COLO668 (cell line): ENCODE data around the gene SH3RF1.
A peak's percentile ranks its signal among the peaks of the same experiment; 100 is the strongest.

Experiments used
- DNase-seq: peaks from one replicate; lab custom pipeline; 2025; ENCODE audit not compliant: unreplicated experiment; lab: John Stamatoyannopoulos, UW

Gene SH3RF1

GRCh38 chr4:169110633-169111032 lies 160.1 kb downstream of the SH3RF1 start:
- DNase-seq = no peak

DNA sequence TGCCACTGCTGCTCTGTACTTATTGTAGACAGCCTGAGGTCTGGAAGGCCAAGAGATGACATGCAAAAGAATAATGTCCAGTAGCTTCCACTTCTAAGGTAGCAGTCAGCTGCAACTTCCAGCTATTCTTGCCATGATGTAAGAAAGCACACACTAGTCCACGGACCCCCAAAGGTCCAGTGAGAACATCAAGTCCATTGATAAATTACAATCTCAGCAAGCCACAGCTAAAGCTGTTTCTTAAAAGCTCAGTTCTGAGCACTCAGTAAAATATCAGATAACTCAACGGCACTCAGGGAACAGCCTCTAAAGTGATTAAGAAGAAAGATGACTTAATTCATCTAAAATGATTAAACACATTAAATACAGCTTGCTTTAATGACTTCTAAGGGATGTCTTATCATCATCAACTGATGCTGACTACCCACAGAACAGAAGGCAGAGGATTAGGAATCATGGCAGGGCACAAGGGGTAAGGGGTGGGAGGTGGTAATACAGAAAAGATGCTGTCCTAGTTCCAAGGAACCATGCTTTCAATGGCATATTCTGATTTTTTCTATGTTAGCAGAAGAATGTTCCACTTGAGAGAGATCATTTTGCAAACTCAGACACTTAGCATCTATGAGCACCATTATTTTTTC lies 161.6 kb downstream of the SH3RF1 start:
- no peak for DNase-seq

DNA sequence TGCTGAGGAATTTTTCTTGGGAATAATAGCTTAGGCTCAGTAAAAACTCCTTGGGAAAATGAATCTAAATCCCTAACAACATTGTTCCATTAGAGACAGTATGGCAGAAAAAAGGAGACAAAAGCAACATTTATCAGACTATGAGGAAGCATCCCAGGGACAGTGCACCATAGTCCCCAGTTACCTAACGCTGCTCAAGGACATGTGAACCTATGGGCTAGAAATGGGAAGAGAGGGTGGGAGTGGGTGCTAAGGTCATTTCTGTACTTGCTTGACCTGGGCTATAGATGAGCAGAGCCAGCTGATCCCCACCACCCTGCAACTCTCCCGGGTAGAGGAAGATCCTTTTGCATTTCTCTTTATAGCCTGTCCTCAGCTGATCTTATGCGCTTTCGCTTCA lies 162.5 kb downstream of the SH3RF1 start:
- no peak for DNase-seq

GRCh38 chr4:169107528-169107927 lies 163.2 kb downstream of the SH3RF1 start:
- DNase-seq = no peak

DNA sequence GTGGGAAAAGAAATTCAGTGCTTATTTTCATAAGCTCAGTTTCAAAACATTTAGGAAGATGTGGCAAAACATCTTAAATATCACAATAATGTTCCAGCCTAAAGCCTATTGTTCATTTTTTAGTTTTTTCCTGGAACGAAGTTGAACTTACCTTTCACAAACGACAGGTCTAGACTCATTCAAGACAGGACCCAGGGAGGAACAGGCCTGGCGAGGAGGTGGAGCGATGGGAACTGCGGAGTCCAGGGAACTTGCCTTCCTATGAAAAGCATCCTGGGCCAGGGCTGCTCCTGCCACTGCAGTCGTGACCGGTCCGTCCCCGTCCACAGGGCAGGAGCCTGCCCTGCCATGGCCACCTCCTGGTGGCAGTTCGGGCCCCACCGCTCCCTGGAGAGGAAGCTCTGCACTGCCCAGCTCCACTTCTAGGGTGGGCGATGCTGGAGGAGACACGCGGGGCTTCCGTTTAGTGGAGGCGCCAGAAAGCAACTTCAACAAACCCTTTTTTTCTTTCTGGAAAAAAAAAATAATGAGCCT lies 164.0 kb downstream of the SH3RF1 start:
- DNase-seq = no peak

- DNase-seq = no peak
These were observed 165.1 kb downstream of the SH3RF1 start for GRCh38 chr4:169105620-169106019.

GRCh38 chr4:169103966-169104412 lies 166.8 kb downstream of the SH3RF1 start:
- peak; percentile 79 for DNase-seq

- no peak for DNase-seq
These were observed 168.7 kb downstream of the SH3RF1 start for GRCh38 chr4:169102026-169102425.

GRCh38 chr4:169100670-169101101 lies 170.1 kb downstream of the SH3RF1 start:
- DNase-seq = no peak

GRCh38 chr4:169099771-169100180 lies 171.0 kb downstream of the SH3RF1 start:
- no peak for DNase-seq

GRCh38 chr4:169098969-169099690 lies 171.6 kb downstream of the SH3RF1 start:
- DNase-seq = no peak

DNA sequence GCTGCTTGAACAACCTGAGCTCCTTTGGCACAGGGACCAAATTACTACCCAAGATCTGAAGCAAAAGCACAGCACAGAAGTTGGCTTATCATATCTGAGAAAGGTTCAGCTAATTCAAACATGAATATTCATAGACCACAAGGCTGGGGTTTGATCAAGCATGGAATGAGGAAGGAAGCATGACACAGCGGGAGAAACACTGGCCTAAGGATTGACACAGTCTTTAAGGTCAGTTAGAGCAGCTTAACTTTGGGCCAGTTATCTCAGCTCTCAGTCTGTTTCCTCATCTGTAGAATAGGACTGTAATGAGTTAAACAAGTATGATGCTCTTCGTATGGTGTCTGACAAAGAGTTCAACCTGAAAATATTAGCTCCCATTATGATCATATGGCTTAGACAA lies 172.2 kb downstream of the SH3RF1 start:
- no peak for DNase-seq

GRCh38 chr4:169098054-169098497 lies 172.7 kb downstream of the SH3RF1 start:
- DNase-seq = no peak

DNA sequence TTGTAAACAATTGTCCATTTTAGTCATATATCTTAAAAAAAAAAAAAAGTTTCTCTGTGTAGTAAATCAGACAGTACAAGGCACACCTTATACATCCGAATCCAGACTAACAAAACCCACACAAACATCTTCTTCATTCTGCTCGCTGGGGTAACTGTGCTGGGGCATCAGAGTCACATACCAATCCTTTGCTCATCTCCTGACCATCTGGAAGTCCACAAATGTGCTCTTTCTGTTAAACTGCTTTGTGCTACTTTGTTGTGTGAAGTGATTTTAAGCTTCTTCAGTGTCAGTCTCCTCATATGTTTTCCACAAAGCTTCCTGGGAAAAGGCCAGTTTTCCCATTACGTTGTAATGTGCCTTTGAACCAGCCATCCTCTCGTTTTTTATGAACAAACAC lies 174.5 kb downstream of the SH3RF1 start:
- DNase-seq = no peak

- DNase-seq = no peak
These were observed 176.0 kb downstream of the SH3RF1 start for GRCh38 chr4:169094656-169095231.

- DNase-seq = no peak
These were observed 177.8 kb downstream of the SH3RF1 start for GRCh38 chr4:169092889-169093522.

DNA sequence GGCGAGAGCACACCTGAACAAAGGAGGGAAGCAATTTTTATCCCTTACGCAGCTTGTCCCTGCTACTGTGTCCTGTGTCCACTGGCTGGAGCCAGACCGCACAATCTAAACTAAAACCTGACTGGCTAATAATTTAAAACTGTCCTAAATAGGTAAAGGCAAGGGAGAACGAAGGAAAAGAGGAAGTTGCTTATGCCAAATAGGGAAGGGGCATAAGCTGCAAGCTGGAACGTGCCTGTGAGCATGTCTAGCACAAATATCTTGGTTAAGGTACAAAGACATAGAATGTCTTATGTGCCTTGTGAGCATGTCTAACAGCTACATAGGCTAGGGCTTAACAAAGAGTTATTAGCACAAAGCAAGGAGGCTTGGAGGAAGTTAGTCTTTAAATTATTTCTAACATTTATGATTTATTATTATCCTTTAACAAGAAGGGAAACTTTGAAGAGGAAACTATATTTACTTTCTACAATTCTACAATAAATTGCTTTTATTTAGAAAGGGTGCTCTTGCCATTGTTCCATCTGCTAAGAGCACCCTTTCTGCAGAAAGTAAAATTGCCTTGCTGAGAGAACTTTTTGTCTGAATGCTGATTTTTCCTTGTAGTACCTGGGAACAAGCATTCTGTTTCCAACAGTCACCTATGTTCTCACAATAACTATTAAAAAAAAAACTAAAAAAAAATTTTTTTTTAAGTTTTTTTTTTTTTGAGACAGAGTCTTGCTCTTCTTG lies 180.1 kb downstream of the SH3RF1 start:
- DNase-seq = no peak

DNA sequence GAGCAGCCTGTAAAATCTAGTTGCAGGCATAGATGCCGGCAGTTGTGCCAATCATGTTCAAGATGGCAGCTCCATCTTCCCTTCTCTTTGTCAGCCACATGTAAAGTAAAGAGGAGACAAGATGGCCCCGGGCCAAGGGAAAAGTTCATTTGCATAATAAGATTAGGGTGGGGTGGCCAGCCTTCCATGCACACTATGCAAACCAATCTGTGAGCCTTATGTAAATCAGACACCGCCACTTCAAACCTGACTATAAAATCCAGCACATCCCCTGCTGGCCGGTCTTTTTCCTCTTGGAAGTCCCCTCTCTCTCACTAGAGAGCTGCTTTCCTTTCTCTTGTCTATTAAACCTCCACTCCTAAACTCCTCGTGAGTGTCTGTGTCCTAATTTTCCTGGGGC lies 181.8 kb downstream of the SH3RF1 start:
- DNase-seq = no peak

DNA sequence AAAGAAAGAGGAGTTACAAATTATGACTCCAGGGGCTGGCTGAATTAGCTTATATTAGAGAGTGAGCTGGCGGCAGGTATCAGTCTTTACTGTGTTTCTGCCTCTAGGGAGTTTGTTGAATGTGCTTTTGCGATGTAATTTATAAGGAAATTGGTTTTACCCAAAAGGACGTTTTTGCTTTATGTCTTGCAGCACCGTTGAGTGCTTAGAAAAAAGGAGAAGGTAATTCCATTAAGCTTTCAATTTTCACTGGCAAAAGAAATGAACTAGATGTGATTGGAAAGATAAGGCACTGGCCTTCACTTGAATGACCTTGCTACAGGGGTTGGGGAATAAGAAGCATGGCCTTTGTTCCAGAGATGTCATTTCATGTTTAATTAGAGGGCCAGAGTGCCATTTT lies 185.8 kb downstream of the SH3RF1 start:
- no peak for DNase-seq

DNA sequence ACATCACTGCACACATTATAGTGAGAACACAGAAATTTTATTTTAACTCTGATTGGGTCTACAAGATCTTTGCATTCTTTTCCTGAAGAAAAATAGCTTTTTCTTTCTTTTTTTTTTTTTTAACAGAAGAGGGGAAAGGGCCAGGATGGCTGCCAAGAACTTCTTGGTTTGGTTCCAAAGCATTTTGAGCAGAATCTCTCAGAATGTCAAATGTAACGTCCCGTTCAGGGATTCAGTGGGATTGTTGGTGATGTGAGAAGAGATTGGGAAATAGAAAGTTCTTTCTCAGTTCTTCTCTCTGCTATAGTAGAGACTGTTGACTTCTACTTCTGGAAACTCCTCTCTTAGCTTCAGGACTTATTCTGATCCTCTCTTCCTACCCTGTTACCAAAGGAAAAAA lies 189.8 kb downstream of the SH3RF1 start:
- no peak for DNase-seq
